Cardiac muscle cell (in vitro differentiated cells and primary cell): ENCODE data around the gene PHKA2. TPM values are rescaled to one million over a fixed set of nuclear protein-coding genes. Genes with fewer than 3 reads are reported as not detected.
"Not testable (repeated sequence)": the region's sequence is repeated elsewhere in the genome, so short reads cannot be mapped to it uniquely, and the experiment has no call there.

Experiments
- DNase-seq, 2 donors: peaks; one replicate each; pipeline versions ENCODE4 v3.0.0 to v3.0.0-alpha.2; 2010 to 2017; ENCODE audit warnings: low read depth in 1 of 2, low spot score in 1 of 2
- H3K27ac ChIP-seq: fragments of 200-600 bp; sonication (generic); 2 replicates; pipeline ENCODE4 v1.5.1; 2016
- H3K27me3 ChIP-seq: fragments of 200-600 bp; sonication (generic); 2 replicates; pipeline ENCODE4 v1.6.0; 2016; ENCODE audit warnings: control low read depth
- H3K36me3 ChIP-seq: fragments of 200-600 bp; sonication (generic); 2 replicates; pipeline ENCODE4 v1.5.1; 2016; ENCODE audit warnings: control low read depth
- H3K4me1 ChIP-seq: fragments of 200-600 bp; sonication (generic); 2 replicates; pipeline ENCODE4 v1.8.1; 2017; ENCODE audit warnings: low read depth, mild to moderate bottlenecking, mixed run types
- H3K4me3 ChIP-seq: fragments of 200-600 bp; sonication (generic); 2 replicates; pipeline ENCODE4 v1.5.1; 2016; ENCODE audit warnings: mild to moderate bottlenecking
- H3K9me3 ChIP-seq: fragments of 200-600 bp; sonication (generic); 2 replicates; pipeline ENCODE4 v1.5.1; 2017; ENCODE audit warnings: low read depth, mild to moderate bottlenecking, control low read depth
- CTCF ChIP-seq: IDR thresholded peaks from 2 replicates; pipeline ENCODE4 v1.5.1; 2012; ENCODE audit warnings: low read depth, mild to moderate bottlenecking, low read length
- polyA plus RNA-seq: library from polyadenylated mRNA; unstranded; fragments of >200 nt; fragmentation: Nextera tagmentation; extraction: Ambion mirVana; gene quantifications from 2 replicates; pipeline ENCODE4 v1.2.1, GENCODE V29; 2016
- total RNA-seq: library from RNA; depleted of rRNA; stranded (reverse); fragments of >200 nt; gene quantifications from 2 replicates; pipeline ENCODE4 v1.2.3, GENCODE V29; 2016

Gene PHKA2
- total and polyA plus RNA-seq, 2 experiments from 2014 or later = 34.8 to 47.3 TPM

- DNase-seq = peak; percentile 26 to 38
Observed at GRCh38 chrX:19017271-19017670, 33.4 kb upstream of the PHKA2 start.

GRCh38 chrX:19016614-19017013 is 32.7 kb upstream of the PHKA2 start:
- not testable (repeated sequence) for H3K4me3 ChIP-seq, H3K4me1 ChIP-seq, DNase-seq, H3K9me3 ChIP-seq, H3K27ac ChIP-seq, H3K27me3 ChIP-seq, H3K36me3 ChIP-seq

More at GRCh38 chrX:19017271-19017670, 33.4 kb upstream of the PHKA2 start:
- no peak overlapping the region for H3K27ac ChIP-seq
- peak; percentile 59 for TF ChIP-seq CTCF
- H3K36me3 ChIP-seq = no peaks in the 10 kb centered on the region
- no peak overlapping the region for H3K4me3 ChIP-seq
- no peaks in the 10 kb centered on the region for H3K27me3 ChIP-seq
- H3K4me1 ChIP-seq = no peaks in the 10 kb centered on the region
- no peaks in the 10 kb centered on the region for H3K9me3 ChIP-seq

GRCh38 chrX:19007868-19008267 is 24.0 kb upstream of the PHKA2 start:
- H3K27me3 ChIP-seq = no peaks in the 10 kb centered on the region
- H3K4me3 ChIP-seq = no peak overlapping the region
- no peak for DNase-seq
- no peaks in the 10 kb centered on the region for H3K4me1 ChIP-seq
- H3K27ac ChIP-seq = no peak overlapping the region
- H3K9me3 ChIP-seq = no peaks in the 10 kb centered on the region
- no peaks in the 10 kb centered on the region for H3K36me3 ChIP-seq
- no peak for TF ChIP-seq CTCF

- no peaks in the 10 kb centered on the region for H3K4me1 ChIP-seq
- no peaks in the 10 kb centered on the region for H3K27me3 ChIP-seq
- no peak overlapping the region for H3K4me3 ChIP-seq
- H3K36me3 ChIP-seq = no peaks in the 10 kb centered on the region
- TF ChIP-seq CTCF = no peak
- no peak for DNase-seq
- no peak overlapping the region for H3K27ac ChIP-seq
- no peaks in the 10 kb centered on the region for H3K9me3 ChIP-seq
Observed at GRCh38 chrX:19007011-19007410, 23.1 kb upstream of the PHKA2 start.

DNA sequence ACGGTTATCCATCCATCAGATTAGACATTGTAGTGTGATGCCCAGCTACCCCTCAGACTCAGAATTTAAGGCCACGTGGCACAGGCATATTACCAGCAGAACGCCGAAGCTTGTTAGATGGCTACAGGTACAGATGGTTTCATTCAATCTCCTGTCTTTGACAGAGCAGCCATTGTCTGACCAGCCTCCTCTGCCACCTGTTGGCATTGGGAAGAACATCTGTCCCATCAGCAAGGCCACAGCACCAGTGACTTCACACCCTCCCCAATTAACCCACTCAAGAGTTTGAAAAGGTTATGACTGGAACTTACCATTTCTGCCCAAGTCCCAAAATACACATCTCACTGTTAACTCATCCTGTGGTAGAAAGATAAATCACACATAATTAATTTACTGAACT is 22.0 kb upstream of the PHKA2 start:
- Histone ChIP-seq H3K27ac (no peak overlapping the region), H3K4me3 (no peak overlapping the region), H3K9me3 (no peaks in the 10 kb centered on the region), H3K27me3 (no peaks in the 10 kb centered on the region), H3K36me3 (no peaks in the 10 kb centered on the region), H3K4me1 (no peaks in the 10 kb centered on the region)
- TF ChIP-seq CTCF = no peak
- no peak for DNase-seq

- Histone ChIP-seq H3K4me3 (no peak overlapping the region), H3K27ac (no peak overlapping the region), H3K9me3 (no peaks in the 10 kb centered on the region), H3K36me3 (no peaks in the 10 kb centered on the region), H3K27me3 (no peaks in the 10 kb centered on the region), H3K4me1 (no peaks in the 10 kb centered on the region)
- no peak for DNase-seq
- no peak for TF ChIP-seq CTCF
Observed at GRCh38 chrX:19003756-19004155, 19.8 kb upstream of the PHKA2 start.
